HCT116 (cell line): ENCODE measurements around the gene FAM53B. TPM values are rescaled to one million over a fixed set of nuclear protein-coding genes. Genes with fewer than 3 reads are reported as not detected.

ENCODE experiments used
- total RNA-seq: library from RNA; stranded (reverse); gene quantifications from one replicate; pipeline ENCODE4 v1.2.1, GENCODE V29; 2021; ENCODE audit not compliant: unreplicated experiment

Gene FAM53B
- total RNA-seq, 1 experiment from 2014 or later, result 19.6 TPM

Other genes starting within 250 kb of the FAM53B start
- gene EEF1AKMT2, start 47.5 kb upstream of the FAM53B start, total RNA-seq, result 39.6 TPM
- 24.3 TPM for gene ABRAXAS2, start 57.4 kb upstream of the FAM53B start, total RNA-seq
- 23.9 TPM for gene ZRANB1, start 197.7 kb upstream of the FAM53B start, total RNA-seq